Stimulated activated CD8-positive, alpha-beta memory T cell treated with anti-CD3 and anti-CD28 coated beads, Interleukin-12 subunit alpha, Interleukin-12 subunit beta, amount 100 ng/mL, for 1 hour (primary cell): ENCODE measurements around the gene RWDD4.

Source experiments
- DNase-seq: peaks from one replicate; pipeline ENCODE4 v3.0.0-alpha.2; 2020; ENCODE audit warnings: low read depth

The RWDD4 gene

DNA sequence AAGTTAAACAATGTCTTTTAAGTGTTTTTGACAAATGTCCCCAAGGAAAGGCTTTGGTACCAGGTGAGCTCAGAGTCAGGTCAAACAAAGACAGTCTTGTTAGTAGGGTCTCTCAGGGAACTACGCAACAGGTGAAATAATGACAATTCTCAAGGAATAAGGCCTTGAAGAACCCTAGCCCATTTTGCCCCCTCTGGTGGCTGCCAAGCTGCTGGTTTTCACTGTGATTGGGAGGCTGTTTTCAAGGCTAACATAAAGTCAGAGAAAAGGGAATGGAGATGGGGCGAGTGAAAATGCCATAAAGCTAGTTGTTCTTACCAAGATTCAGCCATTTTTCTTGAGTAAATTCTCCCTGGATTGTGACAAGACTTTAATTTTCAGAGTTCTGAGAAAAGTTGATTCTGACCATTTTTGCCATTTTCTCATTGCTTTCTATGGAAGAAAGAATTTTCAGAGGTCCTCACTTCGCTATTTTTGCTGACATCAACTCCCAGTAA is 58.7 kb downstream of the RWDD4 start:
- no peak for DNase-seq

DNA sequence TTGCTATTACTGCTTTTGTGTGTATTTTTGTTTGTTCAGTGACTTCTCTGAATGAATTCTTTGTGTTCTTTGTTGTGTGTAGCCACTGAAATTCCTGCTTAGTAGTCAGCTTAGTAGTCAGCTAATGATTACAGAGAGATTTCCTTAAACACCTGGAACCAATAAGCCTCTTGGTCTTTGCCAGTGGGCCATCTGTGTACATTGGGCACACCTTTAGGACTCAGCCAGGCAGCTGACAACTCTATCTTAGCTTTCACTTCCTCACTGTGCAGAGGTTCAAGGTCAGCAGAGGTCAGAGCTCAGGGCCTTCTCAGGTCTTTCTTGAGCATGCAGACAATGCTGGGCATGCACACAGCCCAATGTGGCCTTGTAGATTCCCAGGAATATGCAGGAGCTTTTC is 59.3 kb downstream of the RWDD4 start:
- no peak for DNase-seq

DNA sequence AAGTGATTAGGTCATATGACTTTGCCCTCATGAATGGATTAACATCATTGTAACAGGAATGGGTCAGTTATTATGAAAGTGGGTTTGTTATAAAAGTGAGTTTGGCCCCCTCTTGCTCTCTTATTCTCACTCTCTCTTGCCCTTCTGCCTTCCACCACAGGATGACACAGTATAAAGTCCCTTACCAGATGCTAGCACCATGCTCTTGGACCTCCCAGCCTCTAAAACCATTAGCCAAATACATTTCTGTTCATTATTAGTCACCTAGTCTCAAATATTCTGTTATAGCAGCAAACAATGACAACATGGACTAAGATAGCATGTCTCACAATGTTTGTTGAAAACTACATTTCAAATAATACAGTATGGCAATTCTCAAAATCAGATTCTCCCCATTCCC is 59.7 kb downstream of the RWDD4 start:
- DNase-seq = no peak

DNA sequence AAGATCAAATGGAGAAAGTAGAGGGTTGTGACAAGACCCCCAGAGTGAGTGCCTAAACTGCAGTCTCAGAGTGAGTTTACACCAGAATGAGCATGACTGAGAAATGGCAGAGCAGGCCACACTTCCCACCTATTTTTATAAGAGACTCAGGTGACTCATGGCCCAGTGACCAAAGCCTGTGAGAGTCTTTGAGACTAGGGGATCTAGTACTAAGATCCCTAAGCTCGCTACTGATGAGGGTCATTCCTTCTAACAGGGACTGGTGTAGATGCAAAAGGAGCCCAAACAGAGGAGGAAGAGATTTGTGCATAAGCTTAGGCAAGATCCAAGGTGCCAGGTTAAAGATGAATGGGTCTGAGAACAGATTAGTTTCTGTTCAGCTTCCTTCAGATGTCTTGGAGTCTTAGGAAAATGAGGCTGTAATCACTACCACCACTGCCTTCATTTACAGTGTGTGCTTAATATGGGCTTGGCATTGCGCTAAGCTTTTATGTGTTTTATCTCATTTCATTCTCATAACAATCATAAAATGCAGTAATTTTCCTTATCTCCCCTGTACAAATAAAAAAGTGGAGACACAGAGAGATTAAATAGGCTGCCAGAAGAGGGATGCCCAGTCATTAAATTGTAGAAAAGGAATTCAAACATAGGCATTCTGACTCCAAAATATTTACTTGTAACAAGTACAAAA is 62.8 kb downstream of the RWDD4 start:
- no peak for DNase-seq

DNA sequence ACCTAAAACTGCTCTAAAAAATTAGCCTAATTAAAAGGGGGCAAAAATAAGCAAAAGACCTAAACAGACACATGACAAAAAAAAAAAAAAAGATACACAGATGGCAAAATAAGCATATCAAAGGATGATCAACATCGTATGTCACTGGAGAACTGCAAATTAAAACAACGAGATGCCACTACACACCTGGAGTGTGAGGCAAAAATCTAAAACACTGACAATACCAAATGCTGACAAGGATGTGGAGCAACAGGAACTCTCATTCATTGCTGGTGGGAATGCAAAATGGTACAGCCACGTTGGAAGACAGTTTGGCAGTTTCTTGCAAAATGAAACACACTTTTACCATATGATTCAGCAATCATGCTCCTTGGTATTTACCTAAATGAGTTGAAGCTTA is 64.2 kb downstream of the RWDD4 start:
- DNase-seq = no peak

DNA sequence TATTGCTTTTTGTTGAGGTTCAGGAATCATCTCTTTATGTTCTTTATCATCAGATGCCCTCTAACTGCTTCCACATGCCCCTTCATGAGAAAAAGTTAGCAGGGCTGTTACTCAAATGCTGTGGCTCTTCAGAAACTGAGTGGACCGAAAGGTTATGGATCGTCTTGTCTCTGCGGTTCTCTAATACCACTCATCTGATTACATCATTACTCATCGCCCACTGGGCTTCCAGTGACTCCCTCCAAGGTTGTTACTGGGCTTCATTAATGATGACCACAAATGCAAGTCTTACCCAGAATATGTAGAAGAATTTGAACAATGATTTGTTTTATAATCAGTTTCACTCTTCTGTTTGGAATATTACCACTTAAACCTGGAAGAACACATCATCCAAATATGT is 67.7 kb downstream of the RWDD4 start:
- DNase-seq = no peak
